ENCODE results near the gene PCK1. TPM values are rescaled to one million over a fixed set of nuclear protein-coding genes. Genes with fewer than 3 reads are reported as not detected.

The PCK1 gene
- total RNA-seq: not detected in 2 replicates

DNA sequence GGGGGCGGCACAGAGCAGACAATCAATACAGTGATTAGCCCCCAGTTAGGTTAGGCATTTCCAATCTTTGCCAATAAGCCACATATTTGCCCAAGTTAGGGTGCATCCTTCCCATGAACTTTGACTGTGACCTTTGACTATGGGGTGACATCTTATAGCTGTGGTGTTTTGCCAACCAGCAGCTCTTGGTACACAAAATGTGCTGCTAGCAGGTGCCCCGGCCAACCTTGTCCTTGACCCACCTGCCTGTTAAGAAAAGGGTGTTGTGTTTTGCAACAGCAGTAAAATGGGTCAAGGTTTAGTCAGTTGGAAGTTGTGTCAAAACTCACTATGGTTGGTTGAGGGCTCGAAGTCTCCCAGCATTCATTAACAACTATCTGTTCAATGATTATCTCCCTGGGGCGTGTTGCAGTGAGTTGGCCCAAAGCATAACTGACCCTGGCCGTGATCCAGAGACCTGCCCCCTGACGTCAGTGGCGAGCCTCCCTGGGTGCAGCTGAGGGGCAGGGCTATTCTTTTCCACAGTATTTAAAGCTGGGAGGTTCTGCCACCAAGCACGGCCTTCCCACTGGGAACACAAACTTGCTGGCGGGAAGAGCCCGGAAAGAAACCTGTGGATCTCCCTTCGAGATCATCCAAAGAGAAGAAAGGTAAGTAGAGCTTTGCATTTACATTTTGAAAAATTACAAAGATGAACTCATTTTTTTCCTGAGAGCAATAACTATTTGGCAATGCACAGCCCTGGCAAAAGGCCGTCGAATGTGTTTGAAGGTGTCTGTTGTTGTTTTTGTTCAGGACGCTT lies at the start of gene PCK1:
Gene PCK1, plus strand, starts transcription at position 557 of the 802 bp plus-strand sequence. CDS start 302 bp downstream, outside the sequence.

DNA sequence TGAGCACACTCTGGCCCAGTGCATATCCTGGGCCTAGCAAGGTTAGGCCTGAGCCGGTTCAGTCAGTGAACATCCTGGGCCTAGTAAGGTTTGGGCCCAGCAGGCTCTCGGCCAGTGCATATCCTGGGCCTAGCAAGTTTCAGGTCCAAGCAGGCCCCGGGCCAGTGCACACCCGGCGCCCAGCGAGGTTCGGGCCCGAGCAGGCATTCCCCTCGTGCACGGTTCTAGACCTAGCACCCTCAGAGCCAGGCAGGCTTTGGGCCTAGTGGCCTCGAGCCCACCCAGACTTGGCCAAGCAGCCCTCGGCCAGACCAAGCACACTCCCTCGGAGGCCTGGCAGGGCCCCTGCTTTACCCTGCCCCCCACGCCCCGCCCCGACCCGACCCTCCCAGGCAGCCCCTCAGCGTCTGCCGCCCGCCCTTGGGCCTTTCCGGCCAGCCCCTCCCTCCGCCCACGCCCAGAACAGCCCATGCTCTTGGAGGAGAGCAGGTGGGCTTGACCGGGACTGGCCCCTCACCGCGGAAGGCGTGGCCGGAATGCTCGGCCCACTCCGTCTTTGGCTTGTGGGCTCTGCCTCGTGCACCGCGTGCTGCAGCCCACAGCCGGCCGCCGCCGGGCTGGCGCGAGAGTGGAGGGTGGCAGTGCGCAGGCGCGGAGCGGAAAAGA lies 36.3 kb upstream of the PCK1 start, which contains the start of gene CTCFL:
Gene CTCFL, minus strand, starts transcription at position 630 of the 666 bp plus-strand sequence. CDS start 935 bp downstream, outside the sequence.

Other genes starting within 250 kb of the PCK1 start
- gene SPO11, start 231.3 kb upstream of the PCK1 start, total RNA-seq: not detected in 2 replicates
- gene RAE1, start 209.9 kb upstream of the PCK1 start, total RNA-seq: 30.3 and 38.2 TPM in 2 replicates
- gene RBM38, start 169.7 kb upstream of the PCK1 start, total RNA-seq: 35.5 and 40.7 TPM in 2 replicates
- not detected in 2 replicates for gene CTCFL, start 36.0 kb upstream of the PCK1 start, total RNA-seq
- gene ZBP1, start 59.3 kb downstream of the PCK1 start, total RNA-seq: 0.10 TPM in 1 of 2 replicates, not detected in the other
- gene PMEPA1, start 148.9 kb downstream of the PCK1 start, total RNA-seq: 0.20 and 0.73 TPM in 2 replicates

All from mammary microvascular endothelial cell (primary cell).